Nasal cavity respiratory epithelium epithelial cell of viscerocranial mucosa (primary cell): Measurements from ENCODE around the gene SEMA6A. TPM values are rescaled to one million over a fixed set of nuclear protein-coding genes. Genes with fewer than 3 reads are reported as not detected.

Experiments used
- total RNA-seq: library from RNA; depleted of rRNA; stranded (reverse); fragments of >200 nt; gene quantifications from 2 replicates; pipeline ENCODE4 v1.2.3, GENCODE V29; 2014

The SEMA6A gene
- total RNA-seq: 0.34 and 13.0 TPM in 2 replicates

GRCh38 chr5:116574367-116575325 lies at the start of gene SEMA6A:
Gene SEMA6A, minus strand, starts transcription at chr5:116574823. Its CDS starts 69,879 bp downstream, at chr5:116504944.

